B cell (primary cell): ENCODE results near the gene GPR137B.

Source experiments
- EZH2 ChIP-seq: IDR thresholded peaks from 2 replicates; pipeline ENCODE4 v1.6.1; 2012; ENCODE audit warnings: borderline replicate concordance, low read depth, mild to moderate bottlenecking, moderate library complexity, low read length; ENCODE audit not compliant: insufficient read depth, poor library complexity, severe bottlenecking
- TF ChIP-seq, protein P1 (sequence below): fragments of 200-600 bp; IDR thresholded peaks from one replicate; pipeline ENCODE4 v1.8.0; 2022; ENCODE audit warnings: antibody characterized with exemption, mild to moderate bottlenecking

DNA sequence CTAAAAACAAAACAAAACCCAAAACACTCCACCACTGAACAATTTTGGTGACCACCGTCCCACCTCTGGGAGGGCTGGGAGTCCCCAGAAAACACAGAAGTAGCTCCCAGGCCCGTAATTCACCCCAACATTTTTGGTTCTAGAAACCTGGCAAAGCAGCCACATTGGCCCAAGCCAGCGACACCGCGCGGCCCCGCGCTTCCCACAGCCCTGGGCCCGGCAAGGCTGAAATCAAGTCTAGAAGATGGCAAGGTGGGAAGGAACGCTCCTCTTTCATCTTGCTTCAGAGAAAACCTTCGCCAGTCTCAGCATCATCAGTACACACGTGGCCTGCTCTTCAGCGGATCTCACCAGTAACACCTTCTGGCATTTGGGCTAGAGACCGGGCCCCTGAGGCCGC lies 41.5 kb upstream of the GPR137B start:
- TF ChIP-seq, protein P1, sequence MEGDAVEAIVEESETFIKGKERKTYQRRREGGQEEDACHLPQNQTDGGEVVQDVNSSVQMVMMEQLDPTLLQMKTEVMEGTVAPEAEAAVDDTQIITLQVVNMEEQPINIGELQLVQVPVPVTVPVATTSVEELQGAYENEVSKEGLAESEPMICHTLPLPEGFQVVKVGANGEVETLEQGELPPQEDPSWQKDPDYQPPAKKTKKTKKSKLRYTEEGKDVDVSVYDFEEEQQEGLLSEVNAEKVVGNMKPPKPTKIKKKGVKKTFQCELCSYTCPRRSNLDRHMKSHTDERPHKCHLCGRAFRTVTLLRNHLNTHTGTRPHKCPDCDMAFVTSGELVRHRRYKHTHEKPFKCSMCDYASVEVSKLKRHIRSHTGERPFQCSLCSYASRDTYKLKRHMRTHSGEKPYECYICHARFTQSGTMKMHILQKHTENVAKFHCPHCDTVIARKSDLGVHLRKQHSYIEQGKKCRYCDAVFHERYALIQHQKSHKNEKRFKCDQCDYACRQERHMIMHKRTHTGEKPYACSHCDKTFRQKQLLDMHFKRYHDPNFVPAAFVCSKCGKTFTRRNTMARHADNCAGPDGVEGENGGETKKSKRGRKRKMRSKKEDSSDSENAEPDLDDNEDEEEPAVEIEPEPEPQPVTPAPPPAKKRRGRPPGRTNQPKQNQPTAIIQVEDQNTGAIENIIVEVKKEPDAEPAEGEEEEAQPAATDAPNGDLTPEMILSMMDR: no peak
- no peak for TF ChIP-seq EZH2
